Nephron progenitor cell (in vitro differentiated cells): ENCODE measurements around the gene RNF212.
A peak's percentile ranks its signal among the peaks of the same experiment; 100 is the strongest.

ENCODE experiments used
- DNase-seq: peaks from one replicate; pipeline ENCODE4 v3.0.0; 2021
- H3K27ac Mint-ChIP-seq: 2 replicates; pipeline ENCODE4 v1.8.0; 2021; ENCODE audit warnings: mild to moderate bottlenecking, moderate library complexity, mixed read lengths
- H3K27me3 Mint-ChIP-seq: 2 replicates; pipeline ENCODE4 v1.8.0; 2021; ENCODE audit warnings: mild to moderate bottlenecking, low read depth, mixed read lengths; ENCODE audit not compliant: poor library complexity
- H3K36me3 Mint-ChIP-seq: 2 replicates; pipeline ENCODE4 v1.8.0; 2021; ENCODE audit warnings: low read depth, mixed read lengths
- H3K4me1 Mint-ChIP-seq: 2 replicates; pipeline ENCODE4 v1.8.0; 2021; ENCODE audit warnings: mixed read lengths
- H3K4me3 Mint-ChIP-seq: 2 replicates; pipeline ENCODE4 v1.8.0; 2021; ENCODE audit warnings: mild to moderate bottlenecking, moderate library complexity, mixed read lengths
- H3K9me3 Mint-ChIP-seq: 2 replicates; pipeline ENCODE4 v1.8.0; 2021; ENCODE audit warnings: mild to moderate bottlenecking, moderate library complexity, mixed read lengths
- CTCF ChIP-seq: fragments of 200-600 bp; sonication (generic); IDR thresholded peaks from 2 replicates; pipeline ENCODE4 v1.5.0; 2021; ENCODE audit warnings: antibody characterized with exemption

RNF212 gene

DNA sequence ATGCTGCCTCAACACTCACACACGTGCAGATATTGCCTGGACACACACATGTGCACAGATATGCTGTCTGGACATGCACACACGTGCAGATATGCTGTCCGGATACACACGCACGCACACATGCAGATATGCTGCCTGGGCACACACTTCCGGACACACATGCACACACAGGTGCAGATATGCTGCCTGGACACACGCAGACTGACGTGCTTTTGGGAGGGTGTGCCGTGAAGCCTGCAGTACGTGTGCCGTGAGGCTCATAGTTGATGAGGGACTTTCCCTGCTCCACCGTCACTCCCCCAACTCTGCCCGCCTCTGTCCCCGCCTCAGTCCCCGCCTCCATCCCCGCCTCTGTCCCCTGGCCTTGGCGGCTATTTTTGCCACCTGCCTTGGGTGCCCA is 87.2 kb downstream of the RNF212 start:
- Mint-ChIP-seq H3K4me1 (peaks cover 37% of the 10 kb centered on the region), H3K27me3 (no peaks in the 10 kb centered on the region), H3K9me3 (no peaks in the 10 kb centered on the region), H3K36me3 (peaks cover 14% of the 10 kb centered on the region), H3K27ac (no peak overlapping the region), H3K4me3 (no peak overlapping the region)
- no peak for TF ChIP-seq CTCF
- DNase-seq = peak; percentile 47

DNA sequence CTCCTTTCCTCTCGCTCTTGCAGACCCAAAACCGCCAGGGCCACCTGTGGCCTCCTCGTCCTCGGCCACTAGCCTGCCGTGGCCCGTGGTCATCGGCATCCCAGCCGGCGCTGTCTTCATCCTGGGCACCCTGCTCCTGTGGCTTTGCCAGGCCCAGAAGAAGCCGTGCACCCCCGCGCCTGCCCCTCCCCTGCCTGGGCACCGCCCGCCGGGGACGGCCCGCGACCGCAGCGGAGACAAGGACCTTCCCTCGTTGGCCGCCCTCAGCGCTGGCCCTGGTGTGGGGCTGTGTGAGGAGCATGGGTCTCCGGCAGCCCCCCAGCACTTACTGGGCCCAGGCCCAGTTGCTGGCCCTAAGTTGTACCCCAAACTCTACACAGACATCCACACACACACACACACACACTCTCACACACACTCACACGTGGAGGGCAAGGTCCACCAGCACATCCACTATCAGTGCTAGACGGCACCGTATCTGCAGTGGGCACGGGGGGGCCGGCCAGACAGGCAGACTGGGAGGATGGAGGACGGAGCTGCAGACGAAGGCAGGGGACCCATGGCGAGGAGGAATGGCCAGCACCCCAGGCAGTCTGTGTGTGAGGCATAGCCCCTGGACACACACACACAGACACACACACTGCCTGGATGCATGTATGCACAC is 88.3 kb downstream of the RNF212 start:
- H3K27me3 Mint-ChIP-seq = no peaks in the 10 kb centered on the region
- no peak for DNase-seq
- H3K4me3 Mint-ChIP-seq = no peak overlapping the region
- H3K9me3 Mint-ChIP-seq = no peaks in the 10 kb centered on the region
- H3K4me1 Mint-ChIP-seq = peaks cover 39% of the 10 kb centered on the region
- no peak for TF ChIP-seq CTCF
- peaks cover 14% of the 10 kb centered on the region for H3K36me3 Mint-ChIP-seq
- no peak overlapping the region for H3K27ac Mint-ChIP-seq

DNA sequence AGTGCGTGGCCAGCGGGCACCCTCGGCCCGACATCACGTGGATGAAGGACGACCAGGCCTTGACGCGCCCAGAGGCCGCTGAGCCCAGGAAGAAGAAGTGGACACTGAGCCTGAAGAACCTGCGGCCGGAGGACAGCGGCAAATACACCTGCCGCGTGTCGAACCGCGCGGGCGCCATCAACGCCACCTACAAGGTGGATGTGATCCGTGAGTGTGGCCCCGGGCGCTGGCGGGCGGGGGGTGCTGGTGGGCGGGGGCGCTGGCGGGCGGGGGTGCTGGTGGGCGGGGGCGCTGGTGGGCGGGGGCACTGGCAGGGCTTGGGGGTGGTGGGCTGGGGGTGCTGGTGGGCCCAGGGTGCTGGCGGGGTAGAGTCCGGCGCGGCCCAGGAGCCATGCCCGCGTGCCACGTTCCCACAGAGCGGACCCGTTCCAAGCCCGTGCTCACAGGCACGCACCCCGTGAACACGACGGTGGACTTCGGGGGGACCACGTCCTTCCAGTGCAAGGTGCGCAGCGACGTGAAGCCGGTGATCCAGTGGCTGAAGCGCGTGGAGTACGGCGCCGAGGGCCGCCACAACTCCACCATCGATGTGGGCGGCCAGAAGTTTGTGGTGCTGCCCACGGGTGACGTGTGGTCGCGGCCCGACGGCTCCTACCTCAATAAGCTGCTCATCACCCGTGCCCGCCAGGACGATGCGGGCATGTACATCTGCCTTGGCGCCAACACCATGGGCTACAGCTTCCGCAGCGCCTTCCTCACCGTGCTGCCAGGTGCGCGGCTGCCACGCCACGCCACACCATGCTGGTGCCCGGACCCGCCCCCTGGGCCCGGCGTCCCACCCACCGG is 89.2 kb downstream of the RNF212 start:
- no peak for DNase-seq
- no peak overlapping the region for H3K4me3 Mint-ChIP-seq
- H3K9me3 Mint-ChIP-seq = no peaks in the 10 kb centered on the region
- no peak for TF ChIP-seq CTCF
- no peaks in the 10 kb centered on the region for H3K27me3 Mint-ChIP-seq
- H3K27ac Mint-ChIP-seq = no peak overlapping the region
- peaks cover 48% of the 10 kb centered on the region for H3K4me1 Mint-ChIP-seq
- H3K36me3 Mint-ChIP-seq = peaks cover 14% of the 10 kb centered on the region

DNA sequence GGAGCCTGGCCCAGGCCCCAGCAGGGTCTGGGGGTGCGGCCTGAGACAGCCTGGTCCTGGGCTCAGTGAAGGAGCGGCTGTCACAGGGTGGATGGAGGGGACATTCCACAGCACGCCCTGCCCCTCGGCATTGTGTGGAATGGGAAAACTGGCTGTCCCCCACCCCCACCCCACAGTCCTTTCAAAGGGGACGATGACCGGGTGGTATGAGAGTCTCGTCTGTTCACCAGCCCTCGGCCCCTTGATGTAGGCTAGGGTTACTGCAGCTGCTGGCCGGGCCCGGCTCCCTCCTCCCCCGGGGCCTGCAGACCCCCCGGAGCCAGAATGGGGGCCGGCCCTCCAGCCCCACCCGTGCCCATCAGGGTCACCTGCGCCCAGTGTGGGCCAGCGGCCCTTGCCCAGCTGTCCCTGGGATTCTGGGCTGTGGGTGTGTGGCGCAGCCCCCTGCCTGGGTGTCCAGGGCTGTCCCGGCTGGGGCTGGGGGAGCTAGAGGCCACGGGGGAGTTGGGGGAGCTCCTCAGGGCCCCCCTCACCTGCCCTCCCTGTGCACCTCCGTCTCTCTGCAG is 90.2 kb downstream of the RNF212 start:
- Mint-ChIP-seq H3K27ac (no peak overlapping the region), H3K36me3 (peaks cover 14% of the 10 kb centered on the region), H3K9me3 (no peaks in the 10 kb centered on the region), H3K4me3 (no peak overlapping the region), H3K27me3 (no peaks in the 10 kb centered on the region), H3K4me1 (peaks cover 52% of the 10 kb centered on the region)
- DNase-seq = no peak
- no peak for TF ChIP-seq CTCF

GRCh38 chr4:1022739-1023066 is 90.7 kb downstream of the RNF212 start:
- H3K36me3 Mint-ChIP-seq = peaks cover 14% of the 10 kb centered on the region
- H3K4me3 Mint-ChIP-seq = no peak overlapping the region
- DNase-seq = peak; percentile 41
- H3K27ac Mint-ChIP-seq = no peak overlapping the region
- H3K9me3 Mint-ChIP-seq = no peaks in the 10 kb centered on the region
- H3K27me3 Mint-ChIP-seq = no peaks in the 10 kb centered on the region
- no peak for TF ChIP-seq CTCF
- peaks cover 52% of the 10 kb centered on the region for H3K4me1 Mint-ChIP-seq
